ENCODE data around the gene ZBTB7A.

Gene ZBTB7A

DNA sequence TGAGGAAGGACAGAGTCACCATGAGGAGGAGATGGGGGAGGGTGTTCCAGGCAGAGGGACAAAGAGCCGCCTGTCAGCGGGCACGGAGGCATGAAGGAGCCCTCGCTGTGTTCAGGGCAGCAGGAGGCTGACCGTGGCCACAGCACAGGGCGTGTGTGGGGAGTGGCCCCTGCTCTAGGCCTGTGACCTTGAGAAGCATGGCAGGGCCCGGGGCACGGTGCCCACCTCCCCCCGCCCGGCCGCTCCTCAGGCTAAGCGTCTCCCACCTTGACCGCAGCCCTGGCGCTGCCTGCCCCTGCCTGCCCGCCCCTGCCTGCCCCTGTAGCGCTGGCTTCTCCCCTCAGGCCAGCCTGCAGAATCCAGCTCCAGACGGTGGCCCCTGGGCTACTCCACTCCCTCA is 45.7 kb upstream of the ZBTB7A start:
- H3K79me2 ChIP-seq (ENCODE audit: control insufficient read depth, insufficient read depth, low read length): no peaks in the 10 kb centered on the region
- H3K4me3 ChIP-seq (ENCODE audit: low read length): no peak overlapping the region
- H2BK15ac ChIP-seq (replicated peaks; ENCODE audit: low read depth): no peak overlapping the region
- no peak overlapping the region for H3K9ac ChIP-seq (ENCODE audit: low read length)
- no peaks in the 10 kb centered on the region for H3K79me1 ChIP-seq (ENCODE audit: low read length)
- WGBS (ENCODE audit: extremely low coverage, insufficient coverage, low lambda C conversion rate): no CpG with 5 or more reads among the region's 17 CpGs
- no peak overlapping the region for H2BK5ac ChIP-seq (ENCODE audit: low read length)
- peaks cover 8% of the 10 kb centered on the region for H3K36me3 ChIP-seq (ENCODE audit: control insufficient read depth, insufficient read depth, low read length)
- H3K27me3 ChIP-seq (ENCODE audit: insufficient read depth, low read length, poor library complexity): no peaks in the 10 kb centered on the region
- no peak overlapping the region for H4K5ac ChIP-seq (ENCODE audit: low read length)
- no peak overlapping the region for H4K8ac ChIP-seq (ENCODE audit: low read depth, low read length)
- no peak overlapping the region for H3K23ac ChIP-seq (ENCODE audit: low read length)
- H3K4ac ChIP-seq (ENCODE audit: low read depth, low read length): no peak overlapping the region
- no peak for DNase-seq
- no peaks in the 10 kb centered on the region for H3K4me1 ChIP-seq (ENCODE audit: control insufficient read depth, low read depth, low read length)
- no peak overlapping the region for H3K56ac ChIP-seq (ENCODE audit: low read length)
- H3K27ac ChIP-seq (ENCODE audit: low read depth, low read length): no peak overlapping the region
- no peak overlapping the region for H2BK120ac ChIP-seq (ENCODE audit: low read depth, low read length)
- no peak overlapping the region for H3K4me2 ChIP-seq (ENCODE audit: low read length)
- no peak overlapping the region for H2AK5ac ChIP-seq (ENCODE audit: low read length)
- no peak overlapping the region for H3K18ac ChIP-seq (ENCODE audit: low read length)

DNA sequence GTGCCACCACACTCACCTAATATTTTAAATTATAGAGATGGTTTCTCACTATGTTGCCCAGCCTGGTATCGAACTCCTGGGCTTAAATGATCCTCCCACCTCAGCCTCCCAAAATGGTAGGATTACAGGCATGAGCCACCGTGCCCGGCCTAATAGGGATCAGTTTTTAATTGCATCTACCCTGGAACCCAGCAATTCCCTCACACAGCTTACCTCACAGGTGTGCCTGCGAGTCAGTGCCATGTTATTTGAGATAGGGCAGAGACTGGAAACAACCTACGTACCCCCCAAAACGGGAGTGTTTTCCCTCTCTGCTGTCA is 42.9 kb upstream of the ZBTB7A start:
- H3K4ac ChIP-seq (ENCODE audit: low read depth, low read length): no peak overlapping the region
- WGBS (ENCODE audit: extremely low coverage, insufficient coverage, low lambda C conversion rate): no CpG with 5 or more reads among the region's 6 CpGs

GRCh38 chr19:4108767-4109625 is 42.3 kb upstream of the ZBTB7A start:
- Histone ChIP-seq H3K23ac (ENCODE audit: low read length) (no peak overlapping the region), H3K4ac (ENCODE audit: low read depth, low read length) (no peak overlapping the region), H3K27ac (ENCODE audit: low read depth, low read length) (no peak overlapping the region), H3K27me3 (ENCODE audit: insufficient read depth, low read length, poor library complexity) (no peaks in the 10 kb centered on the region), H2BK15ac (replicated peaks; ENCODE audit: low read depth) (no peak overlapping the region), H3K56ac (ENCODE audit: low read length) (no peak overlapping the region), H3K79me1 (ENCODE audit: low read length) (no peaks in the 10 kb centered on the region), H4K5ac (ENCODE audit: low read length) (no peak overlapping the region), H3K4me1 (ENCODE audit: control insufficient read depth, low read depth, low read length) (no peaks in the 10 kb centered on the region), H3K4me2 (ENCODE audit: low read length) (no peak overlapping the region), H2BK120ac (ENCODE audit: low read depth, low read length) (no peak overlapping the region), H2BK5ac (ENCODE audit: low read length) (no peak overlapping the region), H2AK5ac (ENCODE audit: low read length) (no peak overlapping the region), H3K9ac (ENCODE audit: low read length) (no peak overlapping the region), H3K79me2 (ENCODE audit: control insufficient read depth, insufficient read depth, low read length) (no peaks in the 10 kb centered on the region), H3K18ac (ENCODE audit: low read length) (no peak overlapping the region), H3K36me3 (ENCODE audit: control insufficient read depth, insufficient read depth, low read length) (peaks cover 9% of the 10 kb centered on the region), H3K4me3 (ENCODE audit: low read length) (no peak overlapping the region), H4K8ac (ENCODE audit: low read depth, low read length) (no peak overlapping the region)
- WGBS (ENCODE audit: extremely low coverage, insufficient coverage, low lambda C conversion rate): no CpG with 5 or more reads among the region's 35 CpGs
- no peak for DNase-seq

More for the DNA sequence above, 42.9 kb upstream of the ZBTB7A start:
- H3K18ac ChIP-seq (ENCODE audit: low read length): no peak overlapping the region
- H3K27me3 ChIP-seq (ENCODE audit: insufficient read depth, low read length, poor library complexity): no peaks in the 10 kb centered on the region
- H3K36me3 ChIP-seq (ENCODE audit: control insufficient read depth, insufficient read depth, low read length): peaks cover 10% of the 10 kb centered on the region
- no peak overlapping the region for H3K4me2 ChIP-seq (ENCODE audit: low read length)
- no peak overlapping the region for H3K4me3 ChIP-seq (ENCODE audit: low read length)
- no peak overlapping the region for H3K27ac ChIP-seq (ENCODE audit: low read depth, low read length)
- H4K5ac ChIP-seq (ENCODE audit: low read length): no peak overlapping the region
- H2BK120ac ChIP-seq (ENCODE audit: low read depth, low read length): no peak overlapping the region
- H3K79me2 ChIP-seq (ENCODE audit: control insufficient read depth, insufficient read depth, low read length): no peaks in the 10 kb centered on the region
- H3K9ac ChIP-seq (ENCODE audit: low read length): no peak overlapping the region
- H4K8ac ChIP-seq (ENCODE audit: low read depth, low read length): no peak overlapping the region
- no peak overlapping the region for H2BK5ac ChIP-seq (ENCODE audit: low read length)
- H2AK5ac ChIP-seq (ENCODE audit: low read length): no peak overlapping the region
- H3K79me1 ChIP-seq (ENCODE audit: low read length): no peaks in the 10 kb centered on the region
- no peak overlapping the region for H3K23ac ChIP-seq (ENCODE audit: low read length)
- no peak for DNase-seq
- no peak overlapping the region for H2BK15ac ChIP-seq (replicated peaks; ENCODE audit: low read depth)
- no peaks in the 10 kb centered on the region for H3K4me1 ChIP-seq (ENCODE audit: control insufficient read depth, low read depth, low read length)
- no peak overlapping the region for H3K56ac ChIP-seq (ENCODE audit: low read length)

- Histone ChIP-seq H3K27ac (ENCODE audit: low read depth, low read length) (no peak overlapping the region), H2BK120ac (ENCODE audit: low read depth, low read length) (no peak overlapping the region), H3K56ac (ENCODE audit: low read length) (no peak overlapping the region), H2AK5ac (ENCODE audit: low read length) (no peak overlapping the region), H3K9ac (ENCODE audit: low read length) (no peak overlapping the region), H3K27me3 (ENCODE audit: insufficient read depth, low read length, poor library complexity) (no peaks in the 10 kb centered on the region), H3K79me2 (ENCODE audit: control insufficient read depth, insufficient read depth, low read length) (no peaks in the 10 kb centered on the region), H3K4me2 (ENCODE audit: low read length) (no peak overlapping the region), H3K23ac (ENCODE audit: low read length) (no peak overlapping the region), H2BK15ac (replicated peaks; ENCODE audit: low read depth) (no peak overlapping the region), H3K36me3 (ENCODE audit: control insufficient read depth, insufficient read depth, low read length) (peaks cover 12% of the 10 kb centered on the region), H3K4ac (ENCODE audit: low read depth, low read length) (no peak overlapping the region), H4K5ac (ENCODE audit: low read length) (no peak overlapping the region), H3K4me1 (ENCODE audit: control insufficient read depth, low read depth, low read length) (no peaks in the 10 kb centered on the region), H3K18ac (ENCODE audit: low read length) (no peak overlapping the region), H3K4me3 (ENCODE audit: low read length) (no peak overlapping the region), H3K79me1 (ENCODE audit: low read length) (no peaks in the 10 kb centered on the region), H4K8ac (ENCODE audit: low read depth, low read length) (no peak overlapping the region), H2BK5ac (ENCODE audit: low read length) (no peak overlapping the region)
- no CpG with 5 or more reads among the region's 9 CpGs for WGBS (ENCODE audit: extremely low coverage, insufficient coverage, low lambda C conversion rate)
- no peak for DNase-seq
Measured at GRCh38 chr19:4103080-4103433, 36.4 kb upstream of the ZBTB7A start.

- H3K27me3 ChIP-seq (ENCODE audit: insufficient read depth, low read length, poor library complexity): no peaks in the 10 kb centered on the region
- no peak for DNase-seq
- H3K56ac ChIP-seq (ENCODE audit: low read length): no peak overlapping the region
- H3K4me2 ChIP-seq (ENCODE audit: low read length): no peak overlapping the region
- WGBS (ENCODE audit: extremely low coverage, insufficient coverage, low lambda C conversion rate): no CpG with 5 or more reads among the region's 53 CpGs
- H4K8ac ChIP-seq (ENCODE audit: low read depth, low read length): no peak overlapping the region
- H3K27ac ChIP-seq (ENCODE audit: low read depth, low read length): no peak overlapping the region
- no peak overlapping the region for H2AK5ac ChIP-seq (ENCODE audit: low read length)
- peaks cover 12% of the 10 kb centered on the region for H3K36me3 ChIP-seq (ENCODE audit: control insufficient read depth, insufficient read depth, low read length)
- no peak overlapping the region for H4K5ac ChIP-seq (ENCODE audit: low read length)
- H3K18ac ChIP-seq (ENCODE audit: low read length): no peak overlapping the region
- no peak overlapping the region for H3K23ac ChIP-seq (ENCODE audit: low read length)
- no peak overlapping the region for H2BK120ac ChIP-seq (ENCODE audit: low read depth, low read length)
- no peaks in the 10 kb centered on the region for H3K4me1 ChIP-seq (ENCODE audit: control insufficient read depth, low read depth, low read length)
- H3K4me3 ChIP-seq (ENCODE audit: low read length): no peak overlapping the region
- H3K9ac ChIP-seq (ENCODE audit: low read length): no peak overlapping the region
- H2BK15ac ChIP-seq (replicated peaks; ENCODE audit: low read depth): no peak overlapping the region
- H3K79me2 ChIP-seq (ENCODE audit: control insufficient read depth, insufficient read depth, low read length): no peaks in the 10 kb centered on the region
- no peak overlapping the region for H2BK5ac ChIP-seq (ENCODE audit: low read length)
- no peaks in the 10 kb centered on the region for H3K79me1 ChIP-seq (ENCODE audit: low read length)
- H3K4ac ChIP-seq (ENCODE audit: low read depth, low read length): no peak overlapping the region
Measured at GRCh38 chr19:4102339-4103079, 35.8 kb upstream of the ZBTB7A start.

All from mesendoderm (in vitro differentiated cells).